Posterior cingulate gyrus (tissue), 11 donors: Measurements from ENCODE around the gene KRT86.

Experiments used
- DNase-seq, 10 donors: peaks; one replicate each; pipeline versions ENCODE4 v3.0.0 to v3.0.0-alpha.2; 2020 to 2021; ENCODE audit warnings: mixed read lengths in 3 of 10
- intact Hi-C: fragments of 100-400 bp; cut with DNase I; formaldehyde crosslinking; loops from one replicate; pipeline ENCODE4 v1.15.1; 2023

Gene KRT86

DNA sequence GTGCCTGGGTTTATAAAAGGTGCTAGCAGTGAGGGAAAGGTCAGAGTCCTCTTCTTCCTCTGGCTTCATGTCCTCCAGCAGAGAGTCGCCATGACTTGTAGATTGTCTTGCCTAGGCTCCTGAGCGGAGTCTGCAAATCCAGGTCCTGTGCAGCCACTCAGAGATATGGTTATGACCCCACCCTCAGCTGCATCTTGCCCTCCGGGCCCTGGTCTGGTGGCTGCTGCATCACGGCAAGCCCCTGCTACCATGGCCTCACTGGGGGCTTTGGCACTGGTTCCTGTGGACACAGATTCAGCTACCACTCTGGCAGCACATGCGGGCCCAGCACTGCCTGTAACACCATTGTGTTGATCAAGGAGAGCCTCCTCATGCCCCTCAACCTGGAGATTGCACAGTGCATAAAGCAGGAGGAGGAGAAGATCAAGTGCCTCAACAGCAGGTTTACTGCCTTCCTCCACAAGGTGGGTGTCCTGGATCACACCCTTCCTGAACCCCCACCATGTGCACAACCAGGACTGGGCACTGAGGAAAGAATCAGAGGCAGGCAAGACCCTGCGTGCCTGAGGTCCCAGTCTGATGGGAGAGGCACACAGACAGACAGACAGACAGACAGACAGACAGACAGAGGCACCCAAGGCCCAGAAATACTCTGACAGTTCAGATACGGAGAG, 10.5 kb upstream of the KRT86 start:
- intact Hi-C loops = no loop called here
- peak in 1 of 10 donors; percentile 47 for DNase-seq

DNA sequence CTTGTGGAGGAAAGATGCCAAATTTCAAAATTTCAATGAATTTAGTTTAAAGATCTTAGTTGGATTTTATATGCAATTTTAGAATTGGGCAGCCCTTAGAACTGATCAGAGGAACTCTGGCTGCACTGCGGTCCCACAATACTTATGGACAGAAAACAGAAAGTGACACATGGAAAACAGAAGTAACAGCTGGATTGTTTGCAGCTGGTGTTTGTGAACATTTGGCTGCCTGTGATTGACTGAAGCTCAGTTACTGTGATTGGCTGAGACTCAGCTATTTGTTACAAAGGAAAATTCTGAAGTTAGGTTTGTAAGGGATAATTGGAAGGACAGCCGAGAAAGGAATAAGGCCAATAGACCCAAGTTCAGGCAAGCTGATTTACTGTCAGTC, 10.0 kb upstream of the KRT86 start:
- peak in 2 of 10 donors; percentile 22 to 32 for DNase-seq
- intact Hi-C loops = no loop called here

DNA sequence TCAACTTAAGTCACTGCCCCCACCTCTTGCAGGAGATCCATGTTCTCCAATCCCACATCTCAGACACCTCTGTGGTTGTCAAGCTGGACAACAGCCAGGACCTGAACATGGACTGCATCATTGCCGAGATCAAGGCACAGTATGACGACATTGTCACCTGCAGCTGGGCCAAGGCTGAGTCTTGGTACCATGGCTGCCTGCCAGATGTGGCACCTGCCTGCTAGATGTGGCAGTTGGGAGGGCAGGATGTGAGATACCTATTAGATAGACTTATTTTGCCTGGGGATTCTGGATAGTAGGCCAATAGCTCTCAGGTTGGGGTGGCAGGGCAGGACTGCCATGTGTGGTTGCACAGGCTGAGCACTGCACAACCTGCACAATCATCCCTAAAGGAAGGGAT, 7.9 kb upstream of the KRT86 start:
- intact Hi-C loops = no loop called here
- peak in 2 of 10 donors; percentile 59 to 63 for DNase-seq

DNA sequence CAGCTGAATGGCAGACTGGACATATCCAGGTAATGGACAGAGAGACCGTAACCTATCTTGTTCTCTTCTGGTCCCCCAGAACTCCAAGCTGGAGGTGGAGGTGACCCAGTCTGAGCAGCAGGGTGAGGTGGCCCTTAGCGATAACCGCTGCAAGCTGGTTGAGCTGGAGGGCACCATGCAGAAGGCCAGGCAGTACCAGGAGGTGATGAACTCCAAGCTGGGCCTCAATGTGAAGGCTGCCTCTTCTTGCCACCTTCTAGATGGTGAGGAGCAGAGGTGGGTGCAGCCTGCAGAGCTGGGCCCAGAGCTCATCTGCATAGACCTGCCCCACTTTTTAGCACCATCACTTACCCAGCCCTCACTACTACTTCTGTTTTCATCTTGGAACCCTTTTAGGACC, 7.2 kb upstream of the KRT86 start:
- intact Hi-C loops = no loop called here
- peak in 1 of 10 donors; percentile 62 for DNase-seq

DNA sequence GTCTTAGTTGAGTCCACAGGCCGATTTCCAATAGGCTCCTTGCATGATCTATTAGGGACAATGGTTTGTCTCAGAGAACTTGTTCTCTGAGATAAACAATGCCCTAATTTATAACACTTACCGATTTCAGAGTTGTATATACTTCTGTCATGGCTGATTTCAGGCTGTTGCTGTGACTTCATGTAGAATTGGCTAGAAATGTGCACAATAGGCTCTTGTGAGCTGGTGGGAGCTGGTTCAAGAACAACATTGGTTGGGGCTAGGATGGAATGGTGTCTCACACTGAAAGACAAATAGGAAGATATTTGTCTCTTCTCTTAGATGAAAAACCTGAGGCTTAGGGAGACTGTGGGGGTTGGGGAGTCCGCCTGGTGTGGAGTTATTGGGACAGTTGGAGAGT, 6.7 kb upstream of the KRT86 start:
- intact Hi-C loops = no loop called here

DNA sequence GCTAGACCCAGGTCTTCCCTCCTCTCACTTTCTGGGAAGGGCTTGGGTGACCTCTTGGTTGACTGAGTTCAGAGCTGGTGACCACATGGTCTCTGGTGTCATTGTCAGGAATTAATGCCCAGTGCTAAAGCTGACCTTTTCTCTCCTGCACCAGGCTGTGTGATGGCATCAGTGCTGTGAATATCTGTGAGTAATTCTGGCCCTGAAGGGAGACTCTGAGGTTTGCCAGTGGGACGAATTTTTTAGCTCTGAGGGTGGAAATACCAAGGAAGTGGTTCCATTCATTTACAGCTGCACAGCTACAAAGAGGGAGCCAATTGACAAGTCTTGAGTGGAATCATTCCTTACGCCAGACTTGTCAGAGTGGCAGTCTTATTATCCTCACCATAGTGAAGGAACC, 6.2 kb upstream of the KRT86 start:
- intact Hi-C loops = no loop called here
- no peak for DNase-seq

More for the DNA sequence above, 6.7 kb upstream of the KRT86 start:
- peak in 2 of 10 donors; percentile 6 to 49 for DNase-seq

DNA sequence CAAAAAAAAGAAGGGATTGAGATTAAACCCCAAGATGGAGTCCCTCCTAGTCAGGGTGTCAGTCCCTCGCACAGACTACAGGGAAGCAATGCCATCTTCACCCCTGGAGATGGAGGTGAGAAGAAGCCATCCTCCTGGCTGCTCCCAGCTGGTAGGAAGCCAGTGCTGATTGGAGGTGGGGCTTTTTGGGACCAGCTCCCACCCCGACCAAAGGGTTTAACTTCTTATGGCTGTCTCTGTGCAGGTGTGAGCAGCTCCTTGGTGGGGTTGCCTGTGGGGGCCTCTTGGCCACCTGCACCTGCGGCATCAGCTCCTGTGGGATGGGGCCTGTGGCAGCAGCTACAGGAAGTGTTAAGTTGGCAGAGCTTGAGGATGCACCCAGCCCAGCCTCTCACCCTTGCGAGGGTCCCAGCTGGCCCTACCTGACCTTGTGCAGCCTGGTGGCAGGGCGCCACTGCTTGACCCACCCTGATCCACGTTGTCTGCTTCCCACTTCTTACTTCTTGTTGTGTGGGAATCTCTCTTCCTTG, 3.8 kb upstream of the KRT86 start:
- intact Hi-C loops = no loop called here
- peak in 2 of 10 donors; percentile 34 to 43 for DNase-seq

DNA sequence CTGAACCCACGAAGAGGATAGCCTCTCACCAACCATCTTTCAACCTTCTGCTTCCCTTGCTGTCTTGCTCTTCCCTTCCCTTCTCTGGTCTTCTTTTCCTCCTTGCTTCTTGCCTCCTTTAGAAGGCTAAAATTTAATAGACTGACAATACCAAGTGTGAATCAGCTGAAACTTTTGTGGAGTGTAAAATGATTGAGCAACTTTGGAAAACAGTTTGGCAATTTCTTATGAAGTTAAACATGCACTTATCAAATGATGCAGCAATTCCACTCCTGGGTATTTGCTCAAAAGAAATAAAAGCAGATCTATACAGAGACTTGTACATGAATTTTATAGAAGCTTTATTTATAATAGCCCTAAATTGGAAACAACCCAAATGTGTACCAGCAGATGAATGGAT, 3.3 kb upstream of the KRT86 start:
- intact Hi-C loops = no loop called here
- DNase-seq = no peak

DNA sequence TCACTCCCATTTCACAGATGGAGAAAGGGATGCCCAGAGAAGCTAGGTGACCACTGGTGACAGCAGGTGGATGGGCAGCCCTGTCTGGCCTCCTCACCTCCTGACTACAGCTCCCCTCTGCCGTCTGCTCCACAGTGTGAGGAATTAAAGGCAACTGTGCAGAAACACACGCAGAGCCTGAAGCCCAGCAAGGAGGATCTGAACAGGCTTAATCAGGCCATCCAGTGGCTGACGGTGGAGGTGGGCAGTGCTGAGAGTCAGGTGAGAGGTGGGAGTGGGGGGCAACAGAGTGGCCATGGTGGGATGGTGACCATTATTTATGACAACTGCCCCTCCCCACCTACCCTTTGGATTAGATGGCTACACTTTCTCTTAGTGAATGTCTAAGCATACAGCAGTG, 1.2 kb downstream of the KRT86 start:
- DNase-seq = peak in 1 of 10 donors; percentile 29
- intact Hi-C loops = no loop called here

DNA sequence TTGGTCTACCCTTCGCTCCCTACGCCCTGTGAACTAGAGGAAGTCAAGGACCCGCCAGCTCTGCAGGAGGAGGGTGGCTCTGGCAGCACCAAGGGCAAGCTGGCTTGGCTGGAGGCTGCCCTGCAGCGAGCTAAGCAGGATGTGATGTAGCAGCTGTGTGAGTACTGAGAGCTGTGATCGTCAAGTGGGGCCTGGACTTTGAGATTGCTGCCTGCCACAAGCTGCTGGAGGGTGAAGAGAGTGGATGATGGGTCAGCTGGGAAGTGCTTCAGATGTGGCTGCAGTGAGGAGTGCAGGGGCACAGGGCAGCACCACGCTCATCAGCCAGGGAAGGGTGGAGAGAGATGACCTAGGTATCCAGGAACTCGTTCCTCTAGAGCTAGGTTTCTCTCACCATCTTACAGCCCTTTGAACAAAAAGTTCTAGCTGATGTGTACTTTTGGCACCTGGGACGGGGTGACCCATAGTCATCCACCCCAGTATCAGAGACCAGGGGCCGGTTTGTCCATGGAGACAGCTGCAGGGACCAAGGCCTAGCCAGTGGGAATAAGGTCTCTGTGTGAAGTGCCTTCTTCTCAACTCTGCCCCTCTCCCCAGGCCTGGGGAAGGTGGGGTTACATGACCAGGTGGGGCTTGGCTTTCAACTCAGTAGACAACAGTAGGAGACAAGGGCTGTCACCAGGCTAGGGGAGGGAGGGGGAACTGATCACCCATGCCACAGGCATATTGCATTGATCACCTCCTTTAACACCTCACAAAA, 3.2 kb downstream of the KRT86 start:
- peak in 1 of 10 donors; percentile 29 for DNase-seq
- intact Hi-C loops = no loop called here

DNA sequence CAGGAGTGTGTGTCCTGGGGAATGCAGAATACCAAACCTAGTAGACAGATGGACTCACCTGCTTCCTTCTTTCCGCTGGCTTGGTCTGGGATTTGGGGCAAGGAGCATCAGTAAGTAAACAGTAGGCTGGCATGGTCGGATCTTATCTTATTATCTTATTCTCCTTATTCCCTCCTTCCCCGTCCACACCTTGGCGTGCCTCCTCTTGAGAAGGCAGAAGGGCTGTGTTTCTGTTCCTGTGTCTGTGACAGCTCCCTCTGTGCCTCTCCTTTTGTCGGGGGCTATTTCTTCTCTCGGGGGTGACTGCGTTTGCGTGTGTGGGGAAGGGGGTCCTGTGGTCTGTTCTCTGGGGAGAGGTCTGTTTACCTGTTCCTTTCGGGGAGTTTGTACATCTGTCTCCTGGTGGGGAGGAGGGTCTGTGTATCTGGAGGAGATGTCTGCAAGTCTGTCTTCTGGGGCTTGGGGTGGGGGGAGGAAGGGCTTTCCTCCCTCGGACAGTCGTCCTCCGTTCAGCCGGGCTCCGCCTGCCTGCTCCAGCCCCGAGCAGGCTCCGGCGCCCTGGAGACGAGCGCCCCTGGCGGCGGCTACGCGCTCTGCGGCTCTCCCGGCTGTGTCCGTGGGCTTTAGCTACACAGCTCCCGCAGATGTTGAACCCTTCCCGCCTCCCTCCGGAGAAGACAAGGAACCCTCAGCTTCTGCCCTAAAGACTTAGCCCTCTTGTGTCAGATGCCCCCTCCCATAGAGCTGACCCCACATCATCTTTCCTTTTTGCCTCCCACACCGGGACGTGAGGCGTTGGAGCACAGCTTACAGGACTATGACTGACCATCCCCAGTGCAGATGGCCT, 4.4 kb downstream of the KRT86 start:
- intact Hi-C loops = no loop called here
- peak; percentile 46 to 97 (median 84) for DNase-seq

DNA sequence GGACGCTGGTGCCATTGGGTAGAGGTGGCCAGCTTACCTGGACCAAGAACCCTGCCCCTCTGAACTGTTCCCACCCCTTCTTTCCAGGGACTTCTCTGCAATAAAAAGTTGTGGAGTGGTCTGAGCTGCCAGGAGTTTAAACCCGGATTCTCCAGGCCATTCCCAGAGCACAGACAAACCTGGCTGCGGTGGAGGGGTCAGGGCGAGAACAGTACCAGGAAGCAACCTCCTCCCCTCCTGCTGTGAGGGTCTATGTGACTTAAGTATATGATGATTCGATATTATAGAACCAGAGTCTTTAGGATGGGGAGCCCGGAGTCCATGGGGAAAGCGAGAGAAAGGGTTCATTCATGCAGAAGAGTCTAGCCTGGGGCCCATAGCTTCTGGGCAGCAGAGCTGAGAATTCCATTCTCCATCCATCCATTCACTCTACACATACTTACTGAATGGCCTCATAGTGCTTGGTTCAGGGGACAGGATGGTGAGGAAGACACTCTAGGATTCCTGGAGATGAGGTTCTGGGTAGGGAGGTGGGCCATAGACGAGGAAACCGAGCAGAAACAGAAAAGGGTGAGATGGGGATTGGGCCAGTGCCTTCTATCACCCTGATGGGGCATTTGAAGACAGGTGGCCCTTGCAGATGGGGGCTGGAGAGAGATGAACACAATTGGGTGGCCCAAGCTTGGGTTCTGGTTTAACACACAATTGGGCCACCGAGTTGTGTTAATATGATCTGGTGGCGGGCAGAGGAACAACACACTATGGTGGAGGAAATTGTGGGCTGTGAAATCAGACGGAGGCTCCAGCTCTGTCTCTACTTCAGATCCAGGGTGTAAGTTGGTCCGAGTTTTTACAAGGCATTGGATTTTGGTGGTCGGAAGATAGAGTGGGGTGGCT, 5.2 kb downstream of the KRT86 start:
- peak in 1 of 10 donors; percentile 43 for DNase-seq
- intact Hi-C loops = no loop called here

DNA sequence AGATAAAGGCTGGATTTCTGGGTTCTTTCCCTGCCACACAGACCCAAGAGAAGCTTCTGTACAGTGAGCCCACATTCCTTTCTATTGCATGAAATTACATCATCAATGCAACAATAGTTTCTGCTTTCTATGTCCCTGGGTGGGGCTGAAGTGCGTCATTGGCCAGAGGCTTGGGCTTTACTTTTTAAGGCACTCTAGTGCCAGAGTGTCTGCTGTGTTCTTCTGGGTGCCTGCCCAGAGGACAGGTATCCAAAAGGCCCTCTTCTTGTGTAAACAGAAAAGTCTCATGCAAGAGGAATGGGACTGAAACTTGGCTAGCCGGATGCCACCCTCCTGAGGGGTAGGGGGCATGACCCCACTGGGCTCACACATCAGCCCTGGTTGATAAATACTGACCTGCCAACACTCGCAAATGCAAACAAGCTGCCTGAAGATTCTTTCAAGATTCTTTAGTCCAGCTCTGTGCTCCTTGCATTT, 5.9 kb downstream of the KRT86 start:
- peak in 1 of 10 donors; percentile 24 for DNase-seq
- intact Hi-C loops = no loop called here

DNA sequence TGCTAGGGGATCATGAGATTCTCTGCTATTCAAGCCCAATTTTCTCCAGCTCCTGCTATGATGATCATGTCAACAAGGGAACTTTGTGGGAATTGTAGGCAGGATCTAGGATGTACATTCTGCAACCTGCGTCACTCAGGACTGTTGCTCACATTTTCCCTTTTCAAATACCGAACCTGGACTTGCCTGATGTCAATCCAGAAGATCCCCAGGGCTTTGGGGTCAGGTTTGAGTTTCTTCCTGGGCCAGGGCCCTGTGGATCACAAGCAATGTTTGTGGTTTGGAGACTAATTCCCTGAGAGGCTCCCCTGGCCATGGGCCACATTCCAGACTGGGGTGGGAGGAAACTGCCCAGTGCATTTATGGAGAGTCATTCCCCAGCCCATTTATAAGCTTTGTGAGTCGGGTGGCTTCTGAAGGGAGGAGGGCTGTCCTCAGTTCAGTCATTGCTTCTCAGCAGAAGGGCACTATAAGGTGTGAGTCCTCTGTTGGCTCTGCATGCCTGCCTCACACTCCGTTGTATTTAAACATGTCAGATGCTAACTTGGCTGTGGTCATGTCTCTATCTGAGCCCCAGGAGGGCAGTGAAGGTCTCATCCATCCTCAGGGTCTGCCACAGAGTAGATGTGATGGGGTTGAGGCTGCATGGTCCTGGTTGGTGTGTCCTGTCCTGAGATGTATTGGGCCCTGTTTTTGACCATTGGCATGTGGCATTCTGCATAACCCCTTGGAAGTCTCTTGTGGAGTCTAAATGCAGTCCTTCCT, 6.5 kb downstream of the KRT86 start:
- DNase-seq = peak in 1 of 10 donors; percentile 37
- intact Hi-C loops = no loop called here

DNA sequence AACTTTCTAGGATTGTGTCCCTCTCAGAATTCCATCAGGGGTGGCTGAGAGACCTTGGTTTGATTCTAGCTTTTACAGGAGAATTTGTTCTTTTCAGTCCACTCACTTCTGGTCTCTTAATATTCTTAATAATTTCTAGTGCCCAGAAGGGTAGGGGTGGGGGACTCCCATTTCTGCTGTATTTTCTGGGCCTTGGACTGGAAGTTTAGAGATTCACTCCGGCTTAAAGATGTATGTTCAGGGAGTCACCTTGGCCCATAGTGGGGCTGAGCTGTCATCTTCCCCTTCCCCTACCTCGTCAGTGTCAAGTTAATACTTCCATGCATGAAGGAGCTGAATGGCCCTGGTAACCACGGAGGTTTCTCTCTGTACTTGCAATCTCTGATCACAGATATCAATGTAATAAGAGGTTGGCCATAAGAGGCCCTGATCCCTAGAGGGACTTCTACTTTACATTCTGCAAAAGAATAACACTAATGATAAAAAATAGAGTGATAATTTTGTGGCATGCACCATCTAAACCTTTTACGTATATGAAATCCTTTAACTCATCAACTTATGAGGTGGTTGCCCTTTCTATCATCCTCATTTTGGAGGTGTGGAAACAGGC, 10.2 kb downstream of the KRT86 start:
- DNase-seq = peak in 1 of 10 donors; percentile 15
- intact Hi-C loops = no loop called here

DNA sequence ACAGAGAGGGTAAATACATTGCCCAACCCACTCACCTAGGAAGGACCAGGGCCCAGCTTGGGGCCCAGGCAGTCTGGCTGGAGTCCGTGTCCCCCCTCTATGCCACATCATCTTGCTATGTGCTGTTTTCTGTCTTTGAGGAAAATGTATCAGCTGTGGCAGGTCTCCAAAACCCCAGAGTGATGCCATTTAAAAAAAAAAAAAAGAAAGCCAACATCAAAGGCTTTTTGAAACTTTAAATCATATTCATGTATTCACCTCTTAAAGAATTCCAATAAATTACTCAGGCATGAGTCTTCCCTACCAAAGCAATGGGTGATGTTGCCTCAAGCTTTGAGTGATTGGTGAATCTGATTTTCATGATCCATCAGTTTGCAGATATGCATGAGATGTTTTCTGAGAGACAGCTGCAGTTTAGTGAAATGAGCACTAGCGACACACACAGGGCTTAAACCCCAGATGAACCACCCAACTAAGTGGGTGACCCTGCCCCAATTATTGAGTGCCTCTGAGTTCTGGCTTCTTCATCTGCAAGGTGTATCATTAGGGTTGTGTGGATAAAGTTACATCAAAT, 10.8 kb downstream of the KRT86 start:
- peak in 1 of 10 donors; percentile 36 for DNase-seq
- intact Hi-C loops = no loop called here

DNA sequence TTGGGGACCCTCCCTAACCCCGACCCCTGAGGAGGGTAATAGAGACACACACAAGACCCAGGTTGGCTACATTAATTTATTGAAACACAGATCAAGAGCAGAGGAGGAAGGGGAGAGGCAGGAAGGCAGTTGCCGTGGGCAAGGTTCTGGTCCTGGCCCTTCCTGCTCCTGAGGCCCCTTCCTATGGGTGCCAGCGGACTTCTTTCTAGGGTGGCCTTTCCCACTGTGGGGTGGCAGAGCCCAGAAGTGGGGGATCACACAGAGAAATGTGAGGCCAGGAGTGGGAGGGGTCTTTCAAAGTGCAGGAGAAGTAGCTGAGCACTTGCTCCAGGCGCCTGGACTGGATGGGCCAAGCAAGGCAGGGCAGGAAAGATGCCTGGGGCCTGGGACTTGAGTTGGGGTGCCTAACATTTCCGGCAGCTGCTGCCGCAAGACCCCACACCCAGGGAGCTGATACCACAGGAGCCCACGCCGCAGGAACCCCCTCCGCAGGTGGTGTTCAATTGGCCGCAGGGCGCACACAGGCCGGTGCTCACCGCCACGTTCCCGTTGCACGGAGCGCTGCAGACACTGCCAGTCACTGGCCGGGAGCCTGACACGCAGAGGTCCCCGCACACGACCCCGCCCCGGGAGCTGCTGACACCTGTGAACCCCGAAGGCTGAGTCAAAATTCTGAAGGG, 11.5 kb downstream of the KRT86 start:
- intact Hi-C loops = no loop called here
- peak in 1 of 10 donors; percentile 57 for DNase-seq
